Measurements from ENCODE around the gene PLOD1. TPM values are rescaled to one million over a fixed set of nuclear protein-coding genes. Genes with fewer than 3 reads are reported as not detected.

The PLOD1 gene
- total and polyA plus RNA-seq, 2 donors (not counting 1 experiment from before 2014, with no cell fraction given) = 10.4 to 13.4 TPM

DNA sequence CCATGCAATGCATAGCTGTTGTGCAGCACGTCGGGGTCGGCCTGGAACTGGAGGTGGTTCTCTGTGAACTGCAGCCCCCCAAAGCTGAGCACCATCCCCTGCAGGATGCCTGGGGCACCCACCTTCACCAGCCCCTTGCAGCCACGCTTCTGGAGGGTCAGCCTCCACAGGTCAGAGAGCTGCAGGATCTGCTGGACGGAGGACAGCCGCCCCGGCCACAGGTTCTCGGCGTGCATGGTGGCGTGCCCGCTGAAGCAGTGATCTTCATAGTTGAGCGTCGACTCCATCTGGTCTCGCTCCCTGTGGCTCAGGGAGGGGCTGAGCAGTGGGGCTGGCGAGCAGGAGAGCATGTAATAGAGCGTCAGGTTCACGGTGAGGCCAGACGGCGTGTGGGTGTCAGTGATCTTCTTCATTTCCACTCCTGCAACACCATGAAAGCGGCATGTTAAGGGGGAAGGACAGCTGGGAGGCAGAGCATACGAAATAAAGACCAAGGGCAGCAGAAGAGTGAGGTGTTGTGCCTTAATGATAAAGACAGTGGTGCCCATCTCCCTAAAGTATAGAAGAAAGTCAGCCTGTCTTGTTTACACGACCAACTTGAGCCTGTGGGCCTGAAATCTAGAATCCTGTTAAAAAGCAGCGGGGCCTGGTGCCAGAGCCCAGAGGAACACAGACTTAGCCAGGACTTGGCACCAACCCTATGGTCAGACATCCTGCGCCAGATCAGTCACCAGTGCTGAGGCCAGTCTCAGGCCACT is 11.3 kb upstream of the PLOD1 start:
- Histone ChIP-seq H3K79me2 (ENCODE audit: control insufficient read depth, insufficient read depth, low read length) (peaks cover 55% of the 10 kb centered on the region), H3K27ac (ENCODE audit: low read length in 2 of 2) (no peak overlapping the region), H3K36me3 (replicated peaks in 1 of 2; ENCODE audit: control extremely low read depth in 1 of 2, control insufficient read depth in 1 of 2, extremely low read depth in 1 of 2, insufficient read depth in 2 of 2, low read length in 1 of 2) (peaks cover 3 to 49% of the 10 kb centered on the region in 2 experiments), H3K9me3 (ENCODE audit: control extremely low read depth in 1 of 3, control insufficient read depth in 2 of 3, insufficient read depth in 1 of 3, low read length in 2 of 3) (no peaks in the 10 kb centered on the region), H2AFZ (ENCODE audit: insufficient read depth, low read depth, low read length, poor library complexity, severe bottlenecking) (no peak overlapping the region), H4K20me1 (ENCODE audit: control insufficient read depth, insufficient read depth, low read length, poor library complexity, severe bottlenecking) (peaks cover 63% of the 10 kb centered on the region), H3K27me3 (replicated peaks in 1 of 4; ENCODE audit: control extremely low read depth in 1 of 4, control insufficient read depth in 3 of 4, insufficient read depth in 4 of 4, low read length in 3 of 4) (no peaks in the 10 kb centered on the region), H3K4me3 (ENCODE audit: control extremely low read depth in 1 of 5, extremely low read depth in 1 of 5, insufficient read depth in 1 of 5, low read depth in 2 of 5, low read length in 4 of 5) (no peak overlapping the region), H3K9ac (ENCODE audit: low read length) (no peak overlapping the region), H3K4me1 (ENCODE audit: control insufficient read depth in 2 of 2, insufficient read depth in 2 of 2, low read length in 2 of 2) (peaks cover 16 to 26% of the 10 kb centered on the region in 2 donors), H3K4me2 (replicated peaks; ENCODE audit: low read depth, low read length, poor library complexity, severe bottlenecking) (peak overlapping the region; percentile 76)
- Mint-ChIP-seq H3K27me3 (no peaks in the 10 kb centered on the region), H3K4me3 (peak overlapping the region; percentile 88), H3K4me1 (peaks cover 42% of the 10 kb centered on the region), H3K27ac (no peak overlapping the region), H3K9me3 (ENCODE audit: insufficient read depth) (no peaks in the 10 kb centered on the region)
- ATAC-seq (ENCODE audit: low read depth) (no peak), DNase-seq (no peak)
- intact Hi-C loops (cut with micrococcal nuclease) = no loop called here
- ChIA-PET POLR2A (no interaction called here), CTCF (no interaction called here)
- TF ChIP-seq, protein P1, sequence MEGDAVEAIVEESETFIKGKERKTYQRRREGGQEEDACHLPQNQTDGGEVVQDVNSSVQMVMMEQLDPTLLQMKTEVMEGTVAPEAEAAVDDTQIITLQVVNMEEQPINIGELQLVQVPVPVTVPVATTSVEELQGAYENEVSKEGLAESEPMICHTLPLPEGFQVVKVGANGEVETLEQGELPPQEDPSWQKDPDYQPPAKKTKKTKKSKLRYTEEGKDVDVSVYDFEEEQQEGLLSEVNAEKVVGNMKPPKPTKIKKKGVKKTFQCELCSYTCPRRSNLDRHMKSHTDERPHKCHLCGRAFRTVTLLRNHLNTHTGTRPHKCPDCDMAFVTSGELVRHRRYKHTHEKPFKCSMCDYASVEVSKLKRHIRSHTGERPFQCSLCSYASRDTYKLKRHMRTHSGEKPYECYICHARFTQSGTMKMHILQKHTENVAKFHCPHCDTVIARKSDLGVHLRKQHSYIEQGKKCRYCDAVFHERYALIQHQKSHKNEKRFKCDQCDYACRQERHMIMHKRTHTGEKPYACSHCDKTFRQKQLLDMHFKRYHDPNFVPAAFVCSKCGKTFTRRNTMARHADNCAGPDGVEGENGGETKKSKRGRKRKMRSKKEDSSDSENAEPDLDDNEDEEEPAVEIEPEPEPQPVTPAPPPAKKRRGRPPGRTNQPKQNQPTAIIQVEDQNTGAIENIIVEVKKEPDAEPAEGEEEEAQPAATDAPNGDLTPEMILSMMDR (IDR thresholded peaks at IDR 0.05) = no peak
- no peak for TF ChIP-seq EZH2 (IDR thresholded peaks at IDR 0.05; ENCODE audit: borderline replicate concordance, insufficient read depth, low read depth, low read length, poor library complexity, severe bottlenecking)
- 95% methylated on average over 11 of the region's 24 CpGs for WGBS (ENCODE audit: insufficient coverage)

DNA sequence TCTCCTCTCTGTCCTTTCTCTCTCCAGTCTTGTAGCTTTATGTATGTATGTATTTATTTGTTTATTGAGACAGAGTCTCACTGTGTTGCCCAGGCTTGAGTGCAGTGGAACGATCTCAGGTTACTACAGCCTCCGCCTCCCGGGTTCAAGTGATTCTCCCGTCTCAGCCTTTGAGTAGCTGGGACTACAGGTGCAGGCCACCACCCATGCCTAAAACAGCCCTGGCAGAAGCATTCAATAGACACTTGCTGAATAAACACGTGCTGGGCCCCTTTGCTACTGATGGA is 10.7 kb upstream of the PLOD1 start:
- Histone ChIP-seq H3K36me3 (replicated peaks in 1 of 2; ENCODE audit: control extremely low read depth in 1 of 2, control insufficient read depth in 1 of 2, extremely low read depth in 1 of 2, insufficient read depth in 2 of 2, low read length in 1 of 2) (peaks cover 3 to 45% of the 10 kb centered on the region in 2 experiments), H3K27me3 (replicated peaks in 1 of 4; ENCODE audit: control extremely low read depth in 1 of 4, control insufficient read depth in 3 of 4, insufficient read depth in 4 of 4, low read length in 3 of 4) (no peaks in the 10 kb centered on the region), H3K4me1 (ENCODE audit: control insufficient read depth in 2 of 2, insufficient read depth in 2 of 2, low read length in 2 of 2) (peaks cover 16 to 26% of the 10 kb centered on the region in 2 donors), H4K20me1 (ENCODE audit: control insufficient read depth, insufficient read depth, low read length, poor library complexity, severe bottlenecking) (peaks cover 61% of the 10 kb centered on the region), H3K27ac (ENCODE audit: low read length in 2 of 2) (no peak overlapping the region), H3K9ac (ENCODE audit: low read length) (no peak overlapping the region), H3K9me3 (ENCODE audit: control extremely low read depth in 1 of 3, control insufficient read depth in 2 of 3, insufficient read depth in 1 of 3, low read length in 2 of 3) (no peaks in the 10 kb centered on the region), H3K79me2 (ENCODE audit: control insufficient read depth, insufficient read depth, low read length) (peaks cover 55% of the 10 kb centered on the region), H3K4me3 (ENCODE audit: control extremely low read depth in 1 of 5, extremely low read depth in 1 of 5, insufficient read depth in 1 of 5, low read depth in 2 of 5, low read length in 4 of 5) (no peak overlapping the region), H3K4me2 (replicated peaks; ENCODE audit: low read depth, low read length, poor library complexity, severe bottlenecking) (peak overlapping the region; percentile 76), H2AFZ (ENCODE audit: insufficient read depth, low read depth, low read length, poor library complexity, severe bottlenecking) (no peak overlapping the region)
- H3K9me3 Mint-ChIP-seq (ENCODE audit: insufficient read depth) = no peaks in the 10 kb centered on the region
- H3K27me3 Mint-ChIP-seq = no peaks in the 10 kb centered on the region
- no peak overlapping the region for H3K27ac Mint-ChIP-seq
- POLR2A ChIA-PET = no interaction called here
- CTCF ChIA-PET = no interaction called here
- peaks cover 42% of the 10 kb centered on the region for H3K4me1 Mint-ChIP-seq
- 92% methylated on average over 5 of the region's 5 CpGs for WGBS (ENCODE audit: insufficient coverage)
- no peak for DNase-seq
- H3K4me3 Mint-ChIP-seq = peak overlapping the region; percentile 88
- intact Hi-C loops (cut with micrococcal nuclease) = no loop called here
- TF ChIP-seq, protein P1 (IDR thresholded peaks at IDR 0.05) = no peak
- ATAC-seq (ENCODE audit: low read depth) = no peak

Measured in B cell (primary cell).